H1 (cell line): ENCODE measurements around the gene HES2. TPM values are rescaled to one million over a fixed set of nuclear protein-coding genes. Genes with fewer than 3 reads are reported as not detected.

ENCODE experiments used
- CTCF ChIA-PET: fragments of 300-600 bp; sonication (Branson Sonifier 250); formaldehyde crosslinking; loops from one replicate; lab custom pipeline; 2021; ENCODE audit not compliant: partially characterized antibody; lab: Charles Lee
- POLR2A ChIA-PET: fragments of 300-600 bp; sonication (Branson Sonifier 250); formaldehyde crosslinking; loops from one replicate; lab custom pipeline; 2021; ENCODE audit warnings: inconsistent platforms; ENCODE audit not compliant: partially characterized antibody; lab: Charles Lee
- DNase-seq, 2 experiments: peaks; one replicate each; pipeline versions ENCODE4 v3.0.0 to v3.0.0-alpha.2; 2010 to 2022; ENCODE audit warnings: low spot score in 2 of 2, low read depth in 1 of 2, mixed read lengths in 1 of 2
- FAIRE-seq: peaks from 2 replicates; lab custom pipeline; 2011; peaks lifted over from hg19 to GRCh38; lab: Jason Lieb, UNC
- H2AFZ ChIP-seq: 2 replicates; pipeline ENCODE4 v1.8.1; 2012; ENCODE audit warnings: low read length, inconsistent platforms
- H2AK5ac ChIP-seq: 2 replicates; pipeline ENCODE4 v1.6.1; 2013; ENCODE audit warnings: low read depth, low read length
- H2BK120ac ChIP-seq: replicated peaks from 2 replicates; pipeline ENCODE3; 2013; ENCODE audit warnings: low read depth, low read length, inconsistent platforms
- H2BK12ac ChIP-seq: 2 replicates; pipeline ENCODE4 v1.6.1; 2013; ENCODE audit warnings: low read depth, low read length
- H2BK15ac ChIP-seq: 2 replicates; pipeline ENCODE4 v1.6.1; 2013; ENCODE audit warnings: low read length
- H2BK20ac ChIP-seq: 2 replicates; pipeline ENCODE4 v1.6.1; 2013; ENCODE audit warnings: low read length
- H2BK5ac ChIP-seq: 2 replicates; pipeline ENCODE4 v1.6.1; 2013; ENCODE audit warnings: low read depth, low read length
- H3K14ac ChIP-seq: 2 replicates; pipeline ENCODE4 v1.6.1; 2013; ENCODE audit warnings: inconsistent platforms; ENCODE audit not compliant: insufficient read length
- H3K18ac ChIP-seq: 2 replicates; pipeline ENCODE4 v1.6.1; 2013; ENCODE audit warnings: low read length; ENCODE audit errors: extremely low read depth
- H3K23ac ChIP-seq: 2 replicates; pipeline ENCODE4 v1.6.1; 2013; ENCODE audit warnings: inconsistent platforms; ENCODE audit not compliant: insufficient read length
- H3K23me2 ChIP-seq: 2 replicates; pipeline ENCODE4 v1.6.1; 2013; ENCODE audit warnings: low read depth, low read length
- H3K27ac ChIP-seq: 2 replicates; pipeline ENCODE4 v1.6.1; 2011; ENCODE audit warnings: low read depth, low read length, inconsistent platforms
- H3K27me3 ChIP-seq, 4 experiments: replicated peaks in 1 of 4; 1 replicate in 1 of 4; 2 replicates in 3 of 4; pipeline versions ENCODE4 v1.6.1 to v1.8.1; 2011 to 2013; ENCODE audit warnings: low read length in 3 of 4, mild to moderate bottlenecking in 3 of 4, inconsistent platforms in 2 of 4, mixed read lengths in 2 of 4, moderate library complexity in 1 of 4; ENCODE audit not compliant: control insufficient read depth in 3 of 4, insufficient read depth in 3 of 4; ENCODE audit errors: extremely low read depth in 1 of 4
- H3K36me3 ChIP-seq, 4 experiments: 2 replicates each; pipeline versions ENCODE4 v1.6.1 to v1.8.1; 2011 to 2013; ENCODE audit warnings: mild to moderate bottlenecking in 4 of 4, low read length in 3 of 4, moderate library complexity in 2 of 4, control low read depth in 1 of 4, inconsistent platforms in 1 of 4; ENCODE audit not compliant: insufficient read depth in 4 of 4, control insufficient read depth in 2 of 4
- H3K4ac ChIP-seq: replicated peaks from 2 replicates; pipeline ENCODE3; 2013; ENCODE audit warnings: low read length, low read depth, mixed read lengths, inconsistent platforms; ENCODE audit not compliant: insufficient read length
- H3K4me1 ChIP-seq, 4 experiments: replicated peaks in 1 of 4; 1 replicate in 1 of 4; 2 replicates in 3 of 4; pipeline versions ENCODE4 v1.6.1 to v1.8.1; 2011 to 2013; ENCODE audit warnings: low read length in 3 of 4, inconsistent platforms in 2 of 4, mixed read lengths in 1 of 4; ENCODE audit not compliant: insufficient read depth in 4 of 4, control insufficient read depth in 3 of 4
- H3K4me2 ChIP-seq, 2 experiments: 2 replicates each; pipeline versions ENCODE4 v1.6.1 to v1.8.1; 2011 to 2013; ENCODE audit warnings: low read depth in 2 of 2, low read length in 2 of 2, control low read depth in 1 of 2, inconsistent platforms in 1 of 2, mild to moderate bottlenecking in 1 of 2; ENCODE audit not compliant: insufficient read depth in 1 of 2
- H3K4me3 ChIP-seq, 4 experiments: fragments of 200-600, 300-600 bp in 1 of 4; sonication (generic), shearing (Covaris generic), sonication (Bioruptor Twin) in 1 of 4; 2 replicates each; pipeline versions ENCODE4 v1.5.1 to v1.8.1; 2011 to 2016; ENCODE audit warnings: low read length in 4 of 4, low read depth in 3 of 4, control low read depth in 2 of 4, inconsistent platforms in 2 of 4, mild to moderate bottlenecking in 2 of 4, mixed read lengths in 1 of 4, moderate library complexity in 1 of 4; ENCODE audit not compliant: insufficient read depth in 2 of 4; ENCODE audit errors: extremely low read depth in 1 of 4
- H3K56ac ChIP-seq: replicated peaks from 2 replicates; pipeline ENCODE3; 2013; ENCODE audit warnings: low read depth, mild to moderate bottlenecking, mixed read lengths, low read length, inconsistent platforms; ENCODE audit not compliant: insufficient read length
- H3K79me1 ChIP-seq: 2 replicates; pipeline ENCODE4 v1.6.1; 2013; ENCODE audit warnings: low read depth, low read length, control low read depth
- H3K79me2 ChIP-seq, 2 experiments: 2 replicates each; pipeline versions ENCODE4 v1.6.1 to v1.8.1; 2012 to 2013; ENCODE audit warnings: low read length in 2 of 2, mild to moderate bottlenecking in 2 of 2, inconsistent platforms in 1 of 2; ENCODE audit not compliant: insufficient read depth in 2 of 2, control insufficient read depth in 1 of 2
- H3K9ac ChIP-seq, 4 experiments: replicated peaks in 1 of 4; 1 replicate in 1 of 4; 2 replicates in 3 of 4; pipeline versions ENCODE4 v1.6.1 to v1.8.1; 2011 to 2013; ENCODE audit warnings: low read depth in 3 of 4, low read length in 3 of 4, control low read depth in 2 of 4, mild to moderate bottlenecking in 2 of 4, moderate library complexity in 2 of 4, inconsistent platforms in 1 of 4; ENCODE audit errors: extremely low read depth in 1 of 4
- H3K9me3 ChIP-seq, 2 experiments: 2 replicates each; pipeline versions ENCODE4 v1.6.1 to v1.8.1; 2012 to 2013; ENCODE audit warnings: mild to moderate bottlenecking in 2 of 2, moderate library complexity in 2 of 2, control low read depth in 1 of 2, inconsistent platforms in 1 of 2, low read depth in 1 of 2, low read length in 1 of 2, mixed read lengths in 1 of 2; ENCODE audit not compliant: insufficient read depth in 2 of 2
- H4K20me1 ChIP-seq, 2 experiments: replicated peaks in 1 of 2; 2 replicates each; pipeline versions ENCODE3 to v1.8.1; 2011 to 2013; ENCODE audit warnings: inconsistent platforms in 2 of 2, low read length in 2 of 2, mild to moderate bottlenecking in 1 of 2; ENCODE audit not compliant: insufficient read depth in 2 of 2, control insufficient read depth in 1 of 2
- H4K5ac ChIP-seq: 2 replicates; pipeline ENCODE4 v1.6.1; 2013; ENCODE audit warnings: low read length, low read depth, mixed read lengths, inconsistent platforms; ENCODE audit not compliant: insufficient read length
- H4K8ac ChIP-seq: 2 replicates; pipeline ENCODE4 v1.8.0; 2013; ENCODE audit warnings: mild to moderate bottlenecking, moderate library complexity, low read length, inconsistent platforms; ENCODE audit not compliant: insufficient read depth; ENCODE audit errors: extremely low read depth
- H4K91ac ChIP-seq: replicated peaks from 2 replicates; pipeline ENCODE3; 2013; ENCODE audit warnings: low read length, mixed read lengths, inconsistent platforms; ENCODE audit not compliant: insufficient read length
- CHD1 ChIP-seq: IDR thresholded peaks from 2 replicates; pipeline ENCODE4 v1.6.1; 2012; ENCODE audit warnings: low read depth, low read length, improper control_type of control experiment
- EP300 ChIP-seq, 2 experiments: IDR thresholded peaks; 1 replicate in 1 of 2; 2 replicates in 1 of 2; pipeline ENCODE4 v1.6.1; 2011 to 2012; ENCODE audit warnings: low read depth in 2 of 2, low read length in 2 of 2, mild to moderate bottlenecking in 2 of 2, borderline replicate concordance in 1 of 2, inconsistent platforms in 1 of 2, moderate library complexity in 1 of 2
- WGBS, 2 experiments: shearing (Covaris generic) in 1 of 2; methylation state at CpG; one replicate each; pipeline versions ENCODE4 v1.1.6 to v1.1.7; 2013 to 2015; ENCODE audit warnings: low lambda C conversion rate in 2 of 2, mixed read lengths in 2 of 2, inconsistent platforms in 1 of 2, low coverage in 1 of 2, missing lambda C conversion rate in 1 of 2; ENCODE audit not compliant: insufficient replicate concordance in 2 of 2, insufficient coverage in 1 of 2, insufficient read length in 1 of 2; ENCODE audit errors: extremely low coverage in 1 of 2, missing lambda C conversion rate in 1 of 2; 5-methylcytosine and 5-hydroxymethylcytosine counted together
- polyA plus RNA-seq, 7 experiments: library from polyadenylated mRNA; depleted of rRNA in 3 of 7; stranded (reverse) in 5 of 7; unstranded in 2 of 7; fragments of >200 nt in 5 of 7; fragments of 200-250 nt in 2 of 7; gene quantifications; 1 replicate in 5 of 7; 2 replicates in 1 of 7; 4 replicates in 1 of 7; pipeline versions ENCODE4 v1.2.1 to v1.2.3, GENCODE V29; 2011 to 2013; ENCODE audit warnings: missing spikeins in 2 of 7, mixed read lengths in 2 of 7
- total RNA-seq: library from RNA; stranded (reverse); fragmentation: NEBNext Ultra II Directional; extraction: Animal tissue kit (Norgen Biotek cat#: 25700); gene quantifications from 2 replicates; pipeline ENCODE4 v1.2.1, GENCODE V29; 2021

Gene HES2
- total and polyA plus RNA-seq, 2 of the 8 experiments (the other 6 are each of a cell fraction or from before 2014, with no cell fraction given), result 0.15 to 0.53 TPM

DNA sequence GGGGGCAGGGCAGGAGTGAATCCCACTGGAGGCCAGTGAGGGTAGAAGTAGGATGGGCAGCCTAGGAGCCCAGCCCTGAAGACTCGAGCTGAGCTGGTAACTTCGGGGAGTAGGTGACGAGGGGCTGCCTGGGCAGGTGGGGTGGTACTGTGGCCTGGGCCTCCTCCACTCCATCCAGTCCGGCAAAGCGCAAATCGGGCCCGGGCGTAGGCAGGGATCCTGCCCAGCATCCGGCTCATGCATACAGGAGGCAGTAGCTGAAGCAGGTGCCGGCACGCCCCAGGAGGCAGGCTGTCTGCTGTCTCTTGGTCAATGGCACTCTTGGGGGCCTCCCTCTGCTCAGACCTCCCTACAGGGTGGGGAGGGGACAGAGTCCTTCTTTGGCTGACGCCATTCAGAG lies 47.5 kb upstream of the HES2 start:
- H3K9ac ChIP-seq, result no peak overlapping the region
- TF ChIP-seq EP300 (IDR thresholded peaks at IDR 0.05; ENCODE audit: borderline replicate concordance in 1 of 2, low read depth in 2 of 2, low read length in 2 of 2) (no peak), CHD1 (no peak)
- TF ChIP-seq, all 59 proteins: peak for 0
- ChIA-PET CTCF (interaction anchor here (0.6 to 4.2 kb wide), 11 partner anchors 8 to 262 kb away, joined by 3 to 31 read pairs (median 7); no protein-coding TSS in a partner anchor), POLR2A (interaction anchor here (0.6 to 13.7 kb wide), 7 partner anchors 16 to 321 kb away, joined by 3 to 123 read pairs (median 3); partner anchors contain the start of gene PLEKHG5)
- Histone ChIP-seq H2AFZ (no peak overlapping the region), H3K23me2 (no peaks in the 10 kb centered on the region; the same call in 1 of the 2 replicates), H2BK15ac (no peak overlapping the region), H3K4me3 (no peak overlapping the region), H3K14ac (no peak overlapping the region), H3K23ac (no peak overlapping the region), H3K4me1 (peaks cover 0 to 14% (median 8%) of the 10 kb centered on the region in 4 experiments; a peak in 6 of 7 replicates), H2BK120ac (no peak overlapping the region), H3K4ac (no peak overlapping the region), H3K4me2 (no peak overlapping the region), H2BK5ac (no peak overlapping the region), H3K18ac (no peak overlapping the region), H4K20me1 (peaks cover 5 to 12% of the 10 kb centered on the region in 2 experiments), H3K27ac (no peak overlapping the region), H2AK5ac (no peak overlapping the region), H3K56ac (no peak overlapping the region), H4K8ac (no peak overlapping the region), H3K9me3 (no peaks in the 10 kb centered on the region), H4K5ac (no peak overlapping the region), H2BK20ac (no peak overlapping the region), H3K36me3 (peaks cover 5 to 24% (median 12%) of the 10 kb centered on the region in 4 experiments; a peak in 5 of 8 replicates), H3K79me1 (no peaks in the 10 kb centered on the region), H2BK12ac (no peak overlapping the region), H3K27me3 (peaks cover 0 to 7% (median 3%) of the 10 kb centered on the region in 4 experiments; a peak in 3 of 7 replicates), H3K79me2 (no peaks in the 10 kb centered on the region), H4K91ac (no peak overlapping the region)
- FAIRE-seq (no peak), DNase-seq (peak in 1 of 2 experiments; percentile 46)
- WGBS, 2 experiments, result 96% methylated on average over 12 of the region's 12 CpGs; no CpG with 5 or more reads in 1 of the 2 experiments
